H1 (cell line): ENCODE data around the gene HIP1. TPM values are rescaled to one million over a fixed set of nuclear protein-coding genes. Genes with fewer than 3 reads are reported as not detected.

ENCODE experiments used
- CTCF ChIA-PET: fragments of 300-600 bp; sonication (Branson Sonifier 250); formaldehyde crosslinking; loops from one replicate; lab custom pipeline; 2021; ENCODE audit not compliant: partially characterized antibody; lab: Charles Lee
- POLR2A ChIA-PET: fragments of 300-600 bp; sonication (Branson Sonifier 250); formaldehyde crosslinking; loops from one replicate; lab custom pipeline; 2021; ENCODE audit warnings: inconsistent platforms; ENCODE audit not compliant: partially characterized antibody; lab: Charles Lee
- DNase-seq, 2 experiments: peaks; one replicate each; pipeline versions ENCODE4 v3.0.0 to v3.0.0-alpha.2; 2010 to 2022; ENCODE audit warnings: low spot score in 2 of 2, low read depth in 1 of 2, mixed read lengths in 1 of 2
- FAIRE-seq: peaks from 2 replicates; lab custom pipeline; 2011; peaks lifted over from hg19 to GRCh38; lab: Jason Lieb, UNC
- H2AFZ ChIP-seq: 2 replicates; pipeline ENCODE4 v1.8.1; 2012; ENCODE audit warnings: low read length, inconsistent platforms
- H2AK5ac ChIP-seq: 2 replicates; pipeline ENCODE4 v1.6.1; 2013; ENCODE audit warnings: low read depth, low read length
- H2BK120ac ChIP-seq: replicated peaks from 2 replicates; pipeline ENCODE3; 2013; ENCODE audit warnings: low read depth, low read length, inconsistent platforms
- H2BK12ac ChIP-seq: 2 replicates; pipeline ENCODE4 v1.6.1; 2013; ENCODE audit warnings: low read depth, low read length
- H2BK15ac ChIP-seq: 2 replicates; pipeline ENCODE4 v1.6.1; 2013; ENCODE audit warnings: low read length
- H2BK20ac ChIP-seq: 2 replicates; pipeline ENCODE4 v1.6.1; 2013; ENCODE audit warnings: low read length
- H2BK5ac ChIP-seq: 2 replicates; pipeline ENCODE4 v1.6.1; 2013; ENCODE audit warnings: low read depth, low read length
- H3K14ac ChIP-seq: 2 replicates; pipeline ENCODE4 v1.6.1; 2013; ENCODE audit warnings: inconsistent platforms; ENCODE audit not compliant: insufficient read length
- H3K18ac ChIP-seq: 2 replicates; pipeline ENCODE4 v1.6.1; 2013; ENCODE audit warnings: low read length; ENCODE audit errors: extremely low read depth
- H3K23ac ChIP-seq: 2 replicates; pipeline ENCODE4 v1.6.1; 2013; ENCODE audit warnings: inconsistent platforms; ENCODE audit not compliant: insufficient read length
- H3K23me2 ChIP-seq: 2 replicates; pipeline ENCODE4 v1.6.1; 2013; ENCODE audit warnings: low read depth, low read length
- H3K27ac ChIP-seq: 2 replicates; pipeline ENCODE4 v1.6.1; 2011; ENCODE audit warnings: low read depth, low read length, inconsistent platforms
- H3K27me3 ChIP-seq, 4 experiments: replicated peaks in 1 of 4; 1 replicate in 1 of 4; 2 replicates in 3 of 4; pipeline versions ENCODE4 v1.6.1 to v1.8.1; 2011 to 2013; ENCODE audit warnings: low read length in 3 of 4, mild to moderate bottlenecking in 3 of 4, inconsistent platforms in 2 of 4, mixed read lengths in 2 of 4, moderate library complexity in 1 of 4; ENCODE audit not compliant: control insufficient read depth in 3 of 4, insufficient read depth in 3 of 4; ENCODE audit errors: extremely low read depth in 1 of 4
- H3K36me3 ChIP-seq, 4 experiments: 2 replicates each; pipeline versions ENCODE4 v1.6.1 to v1.8.1; 2011 to 2013; ENCODE audit warnings: mild to moderate bottlenecking in 4 of 4, low read length in 3 of 4, moderate library complexity in 2 of 4, control low read depth in 1 of 4, inconsistent platforms in 1 of 4; ENCODE audit not compliant: insufficient read depth in 4 of 4, control insufficient read depth in 2 of 4
- H3K4ac ChIP-seq: replicated peaks from 2 replicates; pipeline ENCODE3; 2013; ENCODE audit warnings: low read length, low read depth, mixed read lengths, inconsistent platforms; ENCODE audit not compliant: insufficient read length
- H3K4me1 ChIP-seq, 4 experiments: replicated peaks in 1 of 4; 1 replicate in 1 of 4; 2 replicates in 3 of 4; pipeline versions ENCODE4 v1.6.1 to v1.8.1; 2011 to 2013; ENCODE audit warnings: low read length in 3 of 4, inconsistent platforms in 2 of 4, mixed read lengths in 1 of 4; ENCODE audit not compliant: insufficient read depth in 4 of 4, control insufficient read depth in 3 of 4
- H3K4me2 ChIP-seq, 2 experiments: 2 replicates each; pipeline versions ENCODE4 v1.6.1 to v1.8.1; 2011 to 2013; ENCODE audit warnings: low read depth in 2 of 2, low read length in 2 of 2, control low read depth in 1 of 2, inconsistent platforms in 1 of 2, mild to moderate bottlenecking in 1 of 2; ENCODE audit not compliant: insufficient read depth in 1 of 2
- H3K4me3 ChIP-seq, 4 experiments: fragments of 200-600, 300-600 bp in 1 of 4; sonication (generic), shearing (Covaris generic), sonication (Bioruptor Twin) in 1 of 4; 2 replicates each; pipeline versions ENCODE4 v1.5.1 to v1.8.1; 2011 to 2016; ENCODE audit warnings: low read length in 4 of 4, low read depth in 3 of 4, control low read depth in 2 of 4, inconsistent platforms in 2 of 4, mild to moderate bottlenecking in 2 of 4, mixed read lengths in 1 of 4, moderate library complexity in 1 of 4; ENCODE audit not compliant: insufficient read depth in 2 of 4; ENCODE audit errors: extremely low read depth in 1 of 4
- H3K56ac ChIP-seq: replicated peaks from 2 replicates; pipeline ENCODE3; 2013; ENCODE audit warnings: low read depth, mild to moderate bottlenecking, mixed read lengths, low read length, inconsistent platforms; ENCODE audit not compliant: insufficient read length
- H3K79me1 ChIP-seq: 2 replicates; pipeline ENCODE4 v1.6.1; 2013; ENCODE audit warnings: low read depth, low read length, control low read depth
- H3K79me2 ChIP-seq, 2 experiments: 2 replicates each; pipeline versions ENCODE4 v1.6.1 to v1.8.1; 2012 to 2013; ENCODE audit warnings: low read length in 2 of 2, mild to moderate bottlenecking in 2 of 2, inconsistent platforms in 1 of 2; ENCODE audit not compliant: insufficient read depth in 2 of 2, control insufficient read depth in 1 of 2
- H3K9ac ChIP-seq, 4 experiments: replicated peaks in 1 of 4; 1 replicate in 1 of 4; 2 replicates in 3 of 4; pipeline versions ENCODE4 v1.6.1 to v1.8.1; 2011 to 2013; ENCODE audit warnings: low read depth in 3 of 4, low read length in 3 of 4, control low read depth in 2 of 4, mild to moderate bottlenecking in 2 of 4, moderate library complexity in 2 of 4, inconsistent platforms in 1 of 4; ENCODE audit errors: extremely low read depth in 1 of 4
- H3K9me3 ChIP-seq, 2 experiments: 2 replicates each; pipeline versions ENCODE4 v1.6.1 to v1.8.1; 2012 to 2013; ENCODE audit warnings: mild to moderate bottlenecking in 2 of 2, moderate library complexity in 2 of 2, control low read depth in 1 of 2, inconsistent platforms in 1 of 2, low read depth in 1 of 2, low read length in 1 of 2, mixed read lengths in 1 of 2; ENCODE audit not compliant: insufficient read depth in 2 of 2
- H4K20me1 ChIP-seq, 2 experiments: replicated peaks in 1 of 2; 2 replicates each; pipeline versions ENCODE3 to v1.8.1; 2011 to 2013; ENCODE audit warnings: inconsistent platforms in 2 of 2, low read length in 2 of 2, mild to moderate bottlenecking in 1 of 2; ENCODE audit not compliant: insufficient read depth in 2 of 2, control insufficient read depth in 1 of 2
- H4K5ac ChIP-seq: 2 replicates; pipeline ENCODE4 v1.6.1; 2013; ENCODE audit warnings: low read length, low read depth, mixed read lengths, inconsistent platforms; ENCODE audit not compliant: insufficient read length
- H4K8ac ChIP-seq: 2 replicates; pipeline ENCODE4 v1.8.0; 2013; ENCODE audit warnings: mild to moderate bottlenecking, moderate library complexity, low read length, inconsistent platforms; ENCODE audit not compliant: insufficient read depth; ENCODE audit errors: extremely low read depth
- H4K91ac ChIP-seq: replicated peaks from 2 replicates; pipeline ENCODE3; 2013; ENCODE audit warnings: low read length, mixed read lengths, inconsistent platforms; ENCODE audit not compliant: insufficient read length
- ATF2 ChIP-seq: IDR thresholded peaks from 2 replicates; pipeline ENCODE4 v1.6.1; 2012; ENCODE audit warnings: low read length, inconsistent platforms
- BCL11A ChIP-seq, 2 experiments: IDR thresholded peaks; one replicate each; pipeline ENCODE4 v1.6.1; 2011; ENCODE audit warnings: low read depth in 2 of 2, low read length in 2 of 2, mild to moderate bottlenecking in 2 of 2
- CHD1 ChIP-seq: IDR thresholded peaks from 2 replicates; pipeline ENCODE4 v1.6.1; 2012; ENCODE audit warnings: low read depth, low read length, improper control_type of control experiment
- CREB1 ChIP-seq: IDR thresholded peaks from 2 replicates; pipeline ENCODE4 v1.6.1; 2012; ENCODE audit warnings: inconsistent platforms
- FOSL1 ChIP-seq: IDR thresholded peaks from 2 replicates; pipeline ENCODE4 v1.6.1; 2011; ENCODE audit warnings: mild to moderate bottlenecking, low read depth, low read length, moderate library complexity; ENCODE audit not compliant: insufficient read depth
- GABPA ChIP-seq: IDR thresholded peaks from 2 replicates; pipeline ENCODE4 v1.6.1; 2011; ENCODE audit warnings: mild to moderate bottlenecking, low read length, moderate library complexity, borderline replicate concordance; ENCODE audit not compliant: insufficient read depth
- RAD21 ChIP-seq, 2 experiments: IDR thresholded peaks in 1 of 2; conservative IDR thresholded peaks in 1 of 2; 2 replicates each; pipeline ENCODE4 v1.6.1; 2011; ENCODE audit warnings: low read depth in 2 of 2, low read length in 2 of 2, improper control_type of control experiment in 1 of 2, inconsistent platforms in 1 of 2, mild to moderate bottlenecking in 1 of 2, moderate library complexity in 1 of 2
- RBBP5 ChIP-seq: IDR thresholded peaks from 2 replicates; pipeline ENCODE4 v1.7.1; 2012; ENCODE audit warnings: low read depth, mild to moderate bottlenecking, inconsistent platforms, low read length, moderate library complexity, borderline replicate concordance
- SIRT6 ChIP-seq: IDR thresholded peaks from one replicate; pipeline ENCODE4 v1.7.1; 2012; ENCODE audit warnings: low read length, inconsistent platforms
- SP4 ChIP-seq: IDR thresholded peaks from 2 replicates; pipeline ENCODE4 v1.6.1; 2012; ENCODE audit warnings: low read length, inconsistent platforms
- WGBS, 2 experiments: shearing (Covaris generic) in 1 of 2; methylation state at CpG; one replicate each; pipeline versions ENCODE4 v1.1.6 to v1.1.7; 2013 to 2015; ENCODE audit warnings: low lambda C conversion rate in 2 of 2, mixed read lengths in 2 of 2, inconsistent platforms in 1 of 2, low coverage in 1 of 2, missing lambda C conversion rate in 1 of 2; ENCODE audit not compliant: insufficient replicate concordance in 2 of 2, insufficient coverage in 1 of 2, insufficient read length in 1 of 2; ENCODE audit errors: extremely low coverage in 1 of 2, missing lambda C conversion rate in 1 of 2; 5-methylcytosine and 5-hydroxymethylcytosine counted together
- polyA plus RNA-seq, 7 experiments: library from polyadenylated mRNA; depleted of rRNA in 3 of 7; stranded (reverse) in 5 of 7; unstranded in 2 of 7; fragments of >200 nt in 5 of 7; fragments of 200-250 nt in 2 of 7; gene quantifications; 1 replicate in 5 of 7; 2 replicates in 1 of 7; 4 replicates in 1 of 7; pipeline versions ENCODE4 v1.2.1 to v1.2.3, GENCODE V29; 2011 to 2013; ENCODE audit warnings: missing spikeins in 2 of 7, mixed read lengths in 2 of 7
- total RNA-seq: library from RNA; stranded (reverse); fragmentation: NEBNext Ultra II Directional; extraction: Animal tissue kit (Norgen Biotek cat#: 25700); gene quantifications from 2 replicates; pipeline ENCODE4 v1.2.1, GENCODE V29; 2021

The HIP1 gene
- total and polyA plus RNA-seq, 2 of the 8 experiments (the other 6 are each of a cell fraction or from before 2014, with no cell fraction given): 51.8 to 108 TPM

GRCh38 chr7:75644589-75644988 is 94.2 kb downstream of the HIP1 start:
- Histone ChIP-seq H2BK20ac (no peak overlapping the region), H3K14ac (no peak overlapping the region), H2BK120ac (no peak overlapping the region), H3K9ac (no peak overlapping the region), H3K18ac (no peak overlapping the region), H3K36me3 (no peaks in the 10 kb centered on the region)
- FAIRE-seq: no peak
- POLR2A ChIA-PET: interaction anchor here (1.2 to 1.8 kb wide), 3 partner anchors 10 to 158 kb away, joined by 3 to 4 read pairs (median 4); partner anchors contain the start of gene POM121C
- CTCF ChIA-PET: interaction anchor here (0.7 to 2.0 kb wide), 8 partner anchors 15 to 193 kb away, joined by 3 to 6 read pairs (median 4); no protein-coding TSS in a partner anchor
- WGBS, 2 experiments: 87% methylated on average over 5 of the region's 5 CpGs; no CpG with 5 or more reads in 1 of the 2 experiments
- TF ChIP-seq RBBP5: no peak
- no peak for TF ChIP-seq RAD21 (IDR thresholded peaks at IDR 0.05 in 1 of 2, conservative IDR thresholded peaks at IDR 0.05 in 1 of 2; ENCODE audit: low read depth in 2 of 2, low read length in 2 of 2)
- TF ChIP-seq CHD1: no peak
- no peak for TF ChIP-seq CREB1
- TF ChIP-seq FOSL1: no peak
- TF ChIP-seq SIRT6: no peak
- TF ChIP-seq ATF2: no peak
- no peak for TF ChIP-seq SP4
- no peak for TF ChIP-seq GABPA
- TF ChIP-seq BCL11A (IDR thresholded peaks at IDR 0.05; ENCODE audit: low read depth in 2 of 2, low read length in 2 of 2): no peak
- TF ChIP-seq, all 59 proteins: peak for 0
- H3K23me2 ChIP-seq: peaks cover 5% of the 10 kb centered on the region
- H3K4ac ChIP-seq: no peak overlapping the region
- H2BK15ac ChIP-seq: no peak overlapping the region
- H4K91ac ChIP-seq: peak overlapping the region; percentile 67
- no peak overlapping the region for H3K27ac ChIP-seq
- no peak overlapping the region for H3K23ac ChIP-seq
- H4K5ac ChIP-seq: no peak overlapping the region
- peaks cover 0 to 7% of the 10 kb centered on the region in 2 experiments; a peak in 1 of 4 replicates for H3K9me3 ChIP-seq
- no peaks in the 10 kb centered on the region for H3K27me3 ChIP-seq
- 0 out of 2 replicates have a peak overlapping the region, but pooled peaks have one; percentile 53 for H2BK12ac ChIP-seq
- H2AFZ ChIP-seq: no peak overlapping the region
- 0 out of 2 replicates have a peak overlapping the region, but pooled peaks have one; percentile 35 for H2BK5ac ChIP-seq
- H3K79me2 ChIP-seq: no peaks in the 10 kb centered on the region
- peaks cover 0 to 11% (median 6%) of the 10 kb centered on the region in 4 experiments; a peak in 6 of 7 replicates for H3K4me1 ChIP-seq
- no peaks in the 10 kb centered on the region for H3K79me1 ChIP-seq
- H3K4me3 ChIP-seq: no peak overlapping the region
- no peak overlapping the region for H2AK5ac ChIP-seq
- no peak overlapping the region for H3K4me2 ChIP-seq
- no peak overlapping the region for H4K8ac ChIP-seq
- H3K56ac ChIP-seq: no peak overlapping the region
- no peak for DNase-seq
- no peaks in the 10 kb centered on the region for H4K20me1 ChIP-seq
